Skeletal muscle tissue (tissue), 5 donors: ENCODE measurements around the gene GCDH. TPM values are rescaled to one million over a fixed set of nuclear protein-coding genes. Genes with fewer than 3 reads are reported as not detected.

ENCODE experiments used
- H3K27ac ChIP-seq: one replicate; pipeline ENCODE4 v1.7.0; 2013; ENCODE audit warnings: mild to moderate bottlenecking, low read depth, low read length, inconsistent platforms
- H3K27me3 ChIP-seq, 3 donors: one replicate each; pipeline ENCODE4 v1.7.0; 2013; ENCODE audit warnings: low read length in 3 of 3; ENCODE audit not compliant: control insufficient read depth in 3 of 3, insufficient read depth in 3 of 3
- H3K36me3 ChIP-seq, 3 donors: one replicate each; pipeline ENCODE4 v1.7.0; 2013; ENCODE audit warnings: low read length in 3 of 3; ENCODE audit not compliant: control insufficient read depth in 3 of 3, insufficient read depth in 3 of 3
- H3K4me1 ChIP-seq, 3 donors: one replicate each; pipeline ENCODE4 v1.7.0; 2013; ENCODE audit warnings: low read length in 3 of 3, mild to moderate bottlenecking in 3 of 3; ENCODE audit not compliant: control insufficient read depth in 3 of 3, insufficient read depth in 3 of 3
- H3K4me3 ChIP-seq, 3 donors: one replicate each; pipeline ENCODE4 v1.7.0; 2013; ENCODE audit warnings: low read length in 3 of 3
- H3K9ac ChIP-seq, 3 donors: one replicate each; pipeline ENCODE4 v1.7.0; 2013; ENCODE audit warnings: low read length in 3 of 3, mild to moderate bottlenecking in 3 of 3, moderate library complexity in 2 of 3, low read depth in 1 of 3
- H3K9me3 ChIP-seq, 3 donors: one replicate each; pipeline ENCODE4 v1.7.0; 2013; ENCODE audit warnings: low read length in 3 of 3; ENCODE audit not compliant: control insufficient read depth in 3 of 3
- small RNA-seq: library from RNA; depleted of rRNA; stranded (forward); fragments of <200 nt; gene quantifications from one replicate; pipeline ENCODE3, GENCODE V24; 2014
- total RNA-seq: library from RNA; depleted of rRNA; stranded (reverse); fragments of >200 nt; gene quantifications from one replicate; pipeline ENCODE4 v1.2.3, GENCODE V29; 2014
- donor health status: Osteomylitis.

The GCDH gene
- total RNA-seq, 1 donor from 2014 or later = 39.7 TPM

DNA sequence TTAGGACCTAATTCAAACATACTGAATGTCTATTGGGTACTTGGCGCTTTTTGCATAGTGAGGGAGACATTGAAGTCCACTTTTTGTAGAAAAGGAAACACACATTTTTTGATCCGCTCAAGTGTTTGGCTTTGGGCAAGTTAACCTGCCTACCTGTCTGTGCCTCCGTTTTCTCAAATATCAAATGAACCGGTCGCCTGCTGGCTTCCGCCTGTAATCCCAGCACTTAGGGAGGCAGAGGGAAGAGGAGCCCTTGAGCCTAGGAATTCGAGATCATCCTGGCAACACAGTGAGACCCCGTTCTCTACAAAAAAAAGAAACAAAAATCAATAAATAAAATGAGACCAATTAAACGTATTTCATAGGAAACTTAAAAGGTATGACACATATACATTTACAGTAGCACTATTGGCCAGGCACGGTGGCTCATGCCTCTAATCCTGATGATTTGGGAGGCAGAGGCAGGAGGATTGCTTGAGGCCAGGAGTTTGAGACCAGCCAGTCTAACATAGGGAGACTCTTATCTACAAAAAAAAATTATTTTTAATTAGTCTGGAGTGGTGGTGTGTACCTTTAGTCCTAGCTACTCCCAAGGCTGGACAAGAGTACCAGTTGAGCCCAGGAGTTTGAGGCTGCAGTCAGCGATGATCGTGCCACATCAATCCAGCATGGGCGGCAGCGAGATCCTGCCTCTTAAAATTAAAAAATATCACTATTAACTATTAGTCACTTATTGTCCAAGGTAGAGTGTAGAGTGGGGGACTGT, 56.0 kb downstream of the GCDH start:
- Histone ChIP-seq H3K27me3 (no peaks in the 10 kb centered on the region), H3K4me3 (peak overlapping the region; percentile 70 to 79 (median 78)), H3K4me1 (peaks cover 41 to 55% (median 42%) of the 10 kb centered on the region in 3 donors), H3K36me3 (peaks cover 50 to 55% (median 54%) of the 10 kb centered on the region in 3 donors), H3K27ac (peak overlapping the region; percentile 91), H3K9ac (peak overlapping the region; percentile 69 to 86 (median 85)), H3K9me3 (no peaks in the 10 kb centered on the region)

- Histone ChIP-seq H3K27me3 (no peaks in the 10 kb centered on the region), H3K9ac (peak overlapping the region; percentile 47 to 85 (median 59)), H3K9me3 (no peaks in the 10 kb centered on the region), H3K36me3 (peaks cover 51 to 63% (median 55%) of the 10 kb centered on the region in 3 donors), H3K4me1 (peaks cover 43 to 61% (median 52%) of the 10 kb centered on the region in 3 donors), H3K4me3 (peak overlapping the region in 1 of 3 donors; percentile 24), H3K27ac (peak overlapping the region; percentile 52)
Observed at GRCh38 chr19:12947702-12948611, 57.0 kb downstream of the GCDH start.

- Histone ChIP-seq H3K9ac (peak overlapping the region in 2 of 3 donors; percentile 23 to 47), H3K27me3 (no peaks in the 10 kb centered on the region), H3K27ac (peak overlapping the region; percentile 52), H3K4me3 (no peak overlapping the region), H3K36me3 (peaks cover 50 to 55% (median 54%) of the 10 kb centered on the region in 3 donors), H3K4me1 (peaks cover 47 to 60% (median 60%) of the 10 kb centered on the region in 3 donors), H3K9me3 (no peaks in the 10 kb centered on the region)
Observed at GRCh38 chr19:12948612-12949362, 57.8 kb downstream of the GCDH start.

Small RNA genes lying within 50 kb of the gene (small RNA-seq; reads per million reads assigned to genes)
- gene MIR5695 (0.76 reads per million, percentile 73 among the genes with 10 or more reads in this experiment), gene MIR6515 (not detected), gene MIR6794 (not detected)

Other genes starting within 250 kb of the GCDH start
- gene MAN2B1, start 224.4 kb upstream of the GCDH start, total RNA-seq = 31.3 TPM
- 6.3 TPM for gene WDR83, start 224.4 kb upstream of the GCDH start, total RNA-seq
- 56.9 TPM for gene DHPS, start 209.3 kb upstream of the GCDH start, total RNA-seq
- gene GNG14, start 203.2 kb upstream of the GCDH start, total RNA-seq = not detected
- gene FBXW9, start 194.5 kb upstream of the GCDH start, total RNA-seq = 3.1 TPM
- 20.4 TPM for gene TNPO2, start 167.2 kb upstream of the GCDH start, total RNA-seq
- gene TRIR, start 156.5 kb upstream of the GCDH start, total RNA-seq = 175 TPM
- gene GET3, start 153.7 kb upstream of the GCDH start, total RNA-seq = 53.8 TPM
- gene BEST2, start 139.4 kb upstream of the GCDH start, total RNA-seq = not detected
- 13.6 TPM for gene HOOK2, start 115.6 kb upstream of the GCDH start, total RNA-seq
- 31.3 TPM for gene JUNB, start 99.7 kb upstream of the GCDH start, total RNA-seq
- 207 TPM for gene PRDX2, start 89.4 kb upstream of the GCDH start, total RNA-seq
- not detected for gene THSD8, start 89.1 kb upstream of the GCDH start, total RNA-seq
- 5.7 TPM for gene RNASEH2A, start 84.6 kb upstream of the GCDH start, total RNA-seq
- gene RTBDN, start 56.6 kb upstream of the GCDH start, total RNA-seq = not detected
- gene MAST1, start 52.6 kb upstream of the GCDH start, total RNA-seq = not detected
- gene DNASE2, start 9.7 kb upstream of the GCDH start, total RNA-seq = 10.4 TPM
- 2.1 TPM for gene KLF1, start 4.0 kb upstream of the GCDH start, total RNA-seq
- gene SYCE2, start 28.1 kb downstream of the GCDH start, total RNA-seq = not detected
- 49.1 TPM for gene FARSA, start 42.6 kb downstream of the GCDH start, total RNA-seq
- 382 TPM for gene CALR, start 47.4 kb downstream of the GCDH start, total RNA-seq
- gene RAD23A, start 54.7 kb downstream of the GCDH start, total RNA-seq = 57.9 TPM
- gene GADD45GIP1, start 66.1 kb downstream of the GCDH start, total RNA-seq = 21.4 TPM
- not detected for gene DAND5, start 78.4 kb downstream of the GCDH start, total RNA-seq
- gene NFIX, start 104.3 kb downstream of the GCDH start, total RNA-seq = 49.1 TPM
- gene LYL1, start 211.7 kb downstream of the GCDH start, total RNA-seq = 13.6 TPM
- gene TRMT1, start 225.6 kb downstream of the GCDH start, total RNA-seq = 13.0 TPM
- 10.4 TPM for gene NACC1, start 227.1 kb downstream of the GCDH start, total RNA-seq